GM12878 (cell line): ENCODE measurements around the gene ELAPOR1. TPM values are rescaled to one million over a fixed set of nuclear protein-coding genes. Genes with fewer than 3 reads are reported as not detected.

ENCODE experiments used
- ATAC-seq: fragments of 200-7000 bp; cut with Tn5 transposase; 3 replicates; pipeline ENCODE4 v1.9.1; 2020; ENCODE audit warnings: mild to moderate bottlenecking, moderate library complexity
- BruUV-seq: library from RNA; stranded (reverse); fragments of 400-500 nt; replicated peaks from 2 replicates; lab custom pipeline; 2021; lab: Mats Ljungman, UMichigan
- CTCF ChIA-PET: fragments of 300-600 bp; sonication (Branson Sonifier 250); formaldehyde crosslinking; extraction: SDS; loops from one replicate; lab custom pipeline; 2021; ENCODE audit warnings: inconsistent platforms; lab: Yijun Ruan, JAX
- POLR2A ChIA-PET: fragments of 350-600 bp; formaldehyde crosslinking; extraction: SDS; loops from one replicate; lab custom pipeline; 2021; ENCODE audit warnings: inconsistent platforms; lab: Charles Lee
- RAD21 ChIA-PET: fragments of 300-600 bp; sonication (Branson Sonifier 250); formaldehyde crosslinking; loops from one replicate; lab custom pipeline; 2023; ENCODE audit warnings: antibody characterized with exemption; ENCODE audit not compliant: unreplicated experiment; lab: Charles Lee
- SMC1A ChIA-PET: fragments of 300-600 bp; sonication (Branson Sonifier 250); formaldehyde crosslinking; loops from one replicate; lab custom pipeline; 2023; ENCODE audit not compliant: unreplicated experiment, uncharacterized antibody; lab: Charles Lee
- DNase-seq: peaks from one replicate; pipeline ENCODE4 v3.0.0-alpha.2; 2011; ENCODE audit warnings: low read depth, low spot score
- FAIRE-seq: peaks from 3 replicates; lab custom pipeline; 2011; peaks lifted over from hg19 to GRCh38; lab: Jason Lieb, UNC
- H2AFZ ChIP-seq: 2 replicates; pipeline ENCODE4 v1.6.0; 2011; ENCODE audit warnings: low read depth, low read length, control low read depth; ENCODE audit not compliant: control insufficient read depth
- H3K27ac ChIP-seq: 2 replicates; pipeline ENCODE4 v1.5.1; 2011; ENCODE audit warnings: control low read depth; ENCODE audit not compliant: control insufficient read depth, insufficient read depth
- H3K27me3 ChIP-seq, 2 experiments: replicated peaks in 1 of 2; 2 replicates each; pipeline versions ENCODE4 v1.6.0 to v1.6.1; 2011; ENCODE audit warnings: low read length in 1 of 2; ENCODE audit not compliant: control insufficient read depth in 2 of 2, insufficient read depth in 2 of 2
- H3K36me3 ChIP-seq, 2 experiments: 2 replicates each; pipeline ENCODE4 v1.5.1; 2011; ENCODE audit warnings: low read length in 1 of 2; ENCODE audit not compliant: control insufficient read depth in 2 of 2, insufficient read depth in 2 of 2
- H3K4me1 ChIP-seq: 2 replicates; pipeline ENCODE4 v1.6.1; 2011; ENCODE audit warnings: mild to moderate bottlenecking, low read length, moderate library complexity, mixed read lengths; ENCODE audit not compliant: control insufficient read depth, insufficient read depth
- H3K4me2 ChIP-seq: 2 replicates; pipeline ENCODE4 v1.6.0; 2011; ENCODE audit warnings: control low read depth; ENCODE audit not compliant: control insufficient read depth, insufficient read depth
- H3K4me3 ChIP-seq: fragments of 200-600 bp; sonication (generic); 2 replicates; pipeline ENCODE4 v1.5.1; 2016
- H3K79me2 ChIP-seq: 2 replicates; pipeline ENCODE4 v1.6.0; 2011; ENCODE audit warnings: low read length; ENCODE audit not compliant: control insufficient read depth, insufficient read depth
- H3K9ac ChIP-seq: 2 replicates; pipeline ENCODE4 v1.8.0; 2011; ENCODE audit warnings: low read length, control low read depth, mixed read lengths; ENCODE audit not compliant: control insufficient read depth, insufficient read depth
- H3K9me3 ChIP-seq: replicated peaks from 3 replicates; pipeline ENCODE4 v1.5.1; 2011; ENCODE audit warnings: mild to moderate bottlenecking, low read length; ENCODE audit not compliant: control insufficient read depth, insufficient read depth
- H4K20me1 ChIP-seq: 2 replicates; pipeline ENCODE4 v1.6.0; 2011; ENCODE audit not compliant: control insufficient read depth, insufficient read depth
- BCL11A ChIP-seq: IDR thresholded peaks from 2 replicates; pipeline ENCODE4 v1.6.1; 2011; ENCODE audit warnings: low read depth, low read length
- CBFB ChIP-seq: IDR thresholded peaks from 2 replicates; pipeline ENCODE4 v1.6.1; 2016; ENCODE audit warnings: antibody characterized with exemption, low read depth
- EED ChIP-seq: sonication (generic); IDR thresholded peaks from 2 replicates; pipeline ENCODE4 v1.6.1; 2016; ENCODE audit warnings: antibody characterized with exemption, low read depth
- GABPA ChIP-seq: IDR thresholded peaks from 2 replicates; pipeline ENCODE4 v1.6.1; 2014; ENCODE audit warnings: antibody characterized with exemption, low read depth, mild to moderate bottlenecking, inconsistent platforms
- GATAD2B ChIP-seq: fragments of 450-650 bp; conservative IDR thresholded peaks from 2 replicates; pipeline ENCODE4 v1.6.1; 2017; ENCODE audit warnings: low read depth, mild to moderate bottlenecking, moderate library complexity
- KDM1A ChIP-seq: fragments of 200-600 bp; sonication (generic); IDR thresholded peaks from 2 replicates; pipeline ENCODE4 v1.6.1; 2016; ENCODE audit warnings: borderline replicate concordance
- MTA2 ChIP-seq: fragments of 450-650 bp; IDR thresholded peaks from 2 replicates; pipeline ENCODE4 v1.6.1; 2016; ENCODE audit warnings: low read depth, mild to moderate bottlenecking, moderate library complexity
- MYB ChIP-seq: fragments of 150-350 bp; IDR thresholded peaks from 2 replicates; pipeline ENCODE4 v1.6.1; 2014; ENCODE audit warnings: mild to moderate bottlenecking, low read depth, low read length, borderline replicate concordance
- PAX8 ChIP-seq: fragments of 450-650 bp; IDR thresholded peaks from 2 replicates; pipeline ENCODE4 v1.6.1; 2017; ENCODE audit warnings: mild to moderate bottlenecking, moderate library complexity
- POLR2A ChIP-seq: IDR thresholded peaks from 2 replicates; pipeline ENCODE4 v1.6.1; 2011; ENCODE audit warnings: low read depth, mild to moderate bottlenecking, low read length
- TCF12 ChIP-seq: IDR thresholded peaks from 2 replicates; pipeline ENCODE4 v1.6.1; 2011; ENCODE audit warnings: low read depth, mild to moderate bottlenecking, low read length
- TCF7 ChIP-seq: IDR thresholded peaks from 2 replicates; pipeline ENCODE4 v1.6.1; 2014; ENCODE audit warnings: antibody characterized with exemption, borderline replicate concordance
- USF1 ChIP-seq: IDR thresholded peaks from 2 replicates; pipeline ENCODE4 v1.6.1; 2011; ENCODE audit warnings: borderline replicate concordance, low read depth, mild to moderate bottlenecking, moderate library complexity, mixed read lengths, low read length; ENCODE audit not compliant: insufficient read depth; ENCODE audit errors: extremely low read length
- WGBS: methylation state at CpG from one replicate; pipeline ENCODE4 v1.1.6; 2016; ENCODE audit warnings: low lambda C conversion rate; ENCODE audit not compliant: insufficient replicate concordance, insufficient coverage; ENCODE audit errors: missing lambda C conversion rate; 5-methylcytosine and 5-hydroxymethylcytosine counted together
- in situ Hi-C: fragments of 300-500 bp; cut with MboI; formaldehyde crosslinking; loops from 9 replicates; pipeline ENCODE4 v1.14.3; 2018; ENCODE audit warnings: mixed read lengths
- intact Hi-C: fragments of 100-400 bp; cut with micrococcal nuclease; formaldehyde crosslinking; loops from one replicate; pipeline ENCODE4 v1.14.2; 2022; ENCODE audit not compliant: unreplicated experiment
- polyA plus RNA-seq, 11 experiments: library from polyadenylated mRNA; depleted of rRNA in 4 of 11; unstranded in 6 of 11; stranded (reverse) in 5 of 11; fragments of >200 nt; fragmentation: Nextera tagmentation in 4 of 11; fragmentation: Illumina TruSeq in 1 of 11; extraction: Ambion mirVana in 4 of 11; extraction: Trizol in 1 of 11; gene quantifications; 1 replicate in 1 of 11; 2 replicates in 10 of 11; pipeline versions ENCODE4 v1.2.1 to v1.2.3, GENCODE V29; 2011 to 2016; ENCODE audit warnings: inconsistent platforms in 2 of 11, missing spikeins in 2 of 11, low read depth in 1 of 11
- total RNA-seq, 4 experiments: library from RNA; depleted of rRNA in 3 of 4; stranded (reverse); fragments of >200 nt in 3 of 4; fragmentation: Illumina TruSeq in 1 of 4; extraction: Trizol in 1 of 4; gene quantifications; 2 replicates each; pipeline versions ENCODE4 v1.2.1 to v1.2.3, GENCODE V29; 2013 to 2021
- TF ChIP-seq, protein P1 (sequence below): fragments of 450-650 bp; IDR thresholded peaks from 2 replicates; pipeline ENCODE4 v1.6.1; 2016; ENCODE audit warnings: mild to moderate bottlenecking

ELAPOR1 gene
- total and polyA plus RNA-seq, 10 of the 15 experiments (the other 5 are each of a cell fraction or from before 2014, with no cell fraction given) = 0.04 to 2.1 (median 0.19) TPM; not detected in 2

- SMC1A ChIA-PET = no interaction called here
- no peak overlapping the region for H2AFZ ChIP-seq
- POLR2A ChIA-PET = no interaction called here
- no peak for DNase-seq
- no peaks in the 10 kb centered on the region for H3K27me3 ChIP-seq
- intact Hi-C loops (no loop called here), in situ Hi-C loops (no loop called here)
- no peak overlapping the region for H3K4me2 ChIP-seq
- H3K36me3 ChIP-seq = no peaks in the 10 kb centered on the region
- TF ChIP-seq CBFB (no peak), GATAD2B (no peak), USF1 (no peak), GABPA (no peak), TCF12 (no peak), TCF7 (no peak), MTA2 (no peak), MYB (no peak), POLR2A (no peak), PAX8 (no peak), KDM1A (no peak), EED (no peak), BCL11A (no peak)
- TF ChIP-seq, protein P1, sequence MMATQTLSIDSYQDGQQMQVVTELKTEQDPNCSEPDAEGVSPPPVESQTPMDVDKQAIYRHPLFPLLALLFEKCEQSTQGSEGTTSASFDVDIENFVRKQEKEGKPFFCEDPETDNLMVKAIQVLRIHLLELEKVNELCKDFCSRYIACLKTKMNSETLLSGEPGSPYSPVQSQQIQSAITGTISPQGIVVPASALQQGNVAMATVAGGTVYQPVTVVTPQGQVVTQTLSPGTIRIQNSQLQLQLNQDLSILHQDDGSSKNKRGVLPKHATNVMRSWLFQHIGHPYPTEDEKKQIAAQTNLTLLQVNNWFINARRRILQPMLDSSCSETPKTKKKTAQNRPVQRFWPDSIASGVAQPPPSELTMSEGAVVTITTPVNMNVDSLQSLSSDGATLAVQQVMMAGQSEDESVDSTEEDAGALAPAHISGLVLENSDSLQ = no peak
- RAD21 ChIA-PET = no interaction called here
- FAIRE-seq = no peak
- H3K4me1 ChIP-seq = peaks cover 10% of the 10 kb centered on the region
- ATAC-seq = no peak
- no peak overlapping the region for H3K4me3 ChIP-seq
- no peaks in the 10 kb centered on the region for H3K79me2 ChIP-seq
- no TSS peak for BruUV-seq
- CTCF ChIA-PET = no interaction called here
- no peaks in the 10 kb centered on the region for H3K9me3 ChIP-seq
- no peak overlapping the region for H3K27ac ChIP-seq
- 23% methylated on average over 3 of the region's 3 CpGs for WGBS
- H4K20me1 ChIP-seq = no peaks in the 10 kb centered on the region
- H3K9ac ChIP-seq = no peak overlapping the region
Observed at GRCh38 chr1:109137958-109138357, 24.0 kb downstream of the ELAPOR1 start.
